ENCODE results near the gene CAMTA1. TPM values are rescaled to one million over a fixed set of nuclear protein-coding genes. Genes with fewer than 3 reads are reported as not detected.

CAMTA1 gene
- total RNA-seq, 1 donor from 2014 or later: 47.9 TPM

DNA sequence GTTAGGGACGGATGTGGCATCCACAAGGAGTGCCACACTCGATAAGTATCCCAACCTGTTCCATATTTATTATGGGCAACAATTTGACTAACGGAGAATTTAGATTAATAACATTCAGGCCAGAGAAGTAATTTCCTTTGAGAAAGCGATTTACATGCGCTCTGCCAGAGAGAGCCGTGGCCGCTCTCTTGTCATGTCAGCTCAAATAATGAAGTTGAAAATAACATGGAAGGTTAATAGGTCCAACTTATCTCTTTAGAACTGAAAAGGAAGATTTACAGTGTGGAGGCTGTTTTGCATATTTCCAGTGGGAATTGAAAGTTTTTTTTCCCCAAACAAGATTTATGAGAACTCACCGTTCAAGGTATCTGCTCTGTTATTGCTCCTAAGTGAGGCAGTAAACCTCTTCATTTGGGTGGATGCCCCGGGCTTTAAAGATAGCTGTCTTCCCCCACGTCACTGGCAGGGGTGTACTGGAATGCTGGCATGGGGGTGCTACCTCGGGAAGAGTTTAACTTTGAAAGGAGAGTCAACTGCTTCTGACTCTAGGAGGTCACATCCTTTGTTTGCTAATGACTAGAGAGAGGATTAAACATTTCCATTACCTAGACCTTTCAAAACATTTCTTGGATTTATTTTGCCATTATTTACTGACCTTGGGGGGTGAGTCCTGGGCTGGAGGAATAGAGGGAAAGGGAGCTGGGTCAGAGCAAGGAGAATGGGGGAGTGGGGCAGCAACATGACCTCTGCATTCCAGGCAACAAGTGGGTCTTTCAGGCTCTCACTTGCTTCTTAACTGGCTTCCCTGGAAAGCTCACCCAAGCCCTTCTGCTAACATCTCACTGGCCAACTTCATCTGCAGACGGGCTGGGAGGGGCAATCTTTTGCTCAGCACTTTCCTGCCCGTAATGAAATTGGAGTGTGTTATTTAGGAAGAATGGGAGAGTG lies 204.2 kb downstream of the CAMTA1 start:
- intact Hi-C loops (cut with DNase I): no loop called here
- no peaks in the 10 kb centered on the region for H3K27me3 ChIP-seq (ENCODE audit: low read depth)
- no peak for ATAC-seq
- TF ChIP-seq, protein P1, sequence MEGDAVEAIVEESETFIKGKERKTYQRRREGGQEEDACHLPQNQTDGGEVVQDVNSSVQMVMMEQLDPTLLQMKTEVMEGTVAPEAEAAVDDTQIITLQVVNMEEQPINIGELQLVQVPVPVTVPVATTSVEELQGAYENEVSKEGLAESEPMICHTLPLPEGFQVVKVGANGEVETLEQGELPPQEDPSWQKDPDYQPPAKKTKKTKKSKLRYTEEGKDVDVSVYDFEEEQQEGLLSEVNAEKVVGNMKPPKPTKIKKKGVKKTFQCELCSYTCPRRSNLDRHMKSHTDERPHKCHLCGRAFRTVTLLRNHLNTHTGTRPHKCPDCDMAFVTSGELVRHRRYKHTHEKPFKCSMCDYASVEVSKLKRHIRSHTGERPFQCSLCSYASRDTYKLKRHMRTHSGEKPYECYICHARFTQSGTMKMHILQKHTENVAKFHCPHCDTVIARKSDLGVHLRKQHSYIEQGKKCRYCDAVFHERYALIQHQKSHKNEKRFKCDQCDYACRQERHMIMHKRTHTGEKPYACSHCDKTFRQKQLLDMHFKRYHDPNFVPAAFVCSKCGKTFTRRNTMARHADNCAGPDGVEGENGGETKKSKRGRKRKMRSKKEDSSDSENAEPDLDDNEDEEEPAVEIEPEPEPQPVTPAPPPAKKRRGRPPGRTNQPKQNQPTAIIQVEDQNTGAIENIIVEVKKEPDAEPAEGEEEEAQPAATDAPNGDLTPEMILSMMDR (IDR thresholded peaks at IDR 0.05): no peak
- no peak overlapping the region for H3K27ac ChIP-seq
- H3K4me3 ChIP-seq: no peak overlapping the region
- H3K4me1 ChIP-seq: no peaks in the 10 kb centered on the region
- DNase-seq: no peak
- no peaks in the 10 kb centered on the region for H3K36me3 ChIP-seq
- no peaks in the 10 kb centered on the region for H3K9me3 ChIP-seq

DNA sequence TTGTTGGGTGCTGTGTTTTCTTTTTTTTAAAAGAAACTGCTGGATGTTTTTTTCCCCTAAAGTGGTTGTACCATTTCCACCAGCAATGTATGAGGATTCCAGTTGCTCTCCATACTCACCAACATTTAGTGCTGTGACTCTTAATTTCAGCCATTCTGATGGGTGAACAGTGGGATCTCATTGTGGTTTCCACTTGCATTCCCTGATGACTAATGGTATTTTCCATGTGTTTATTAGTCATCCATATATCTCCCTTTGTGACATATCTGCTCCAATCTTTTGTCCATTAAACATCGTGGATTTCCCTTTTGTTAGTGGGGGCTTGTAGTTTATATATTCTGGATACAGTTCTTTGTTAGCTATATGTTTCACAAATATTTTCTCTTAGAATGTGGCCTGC lies 206.0 kb downstream of the CAMTA1 start:
- ATAC-seq (no peak), DNase-seq (no peak)
- intact Hi-C loops (cut with DNase I): no loop called here
- no peak overlapping the region for H3K4me3 ChIP-seq
- H3K9me3 ChIP-seq: no peaks in the 10 kb centered on the region
- H3K27ac ChIP-seq: no peak overlapping the region
- H3K4me1 ChIP-seq: no peaks in the 10 kb centered on the region
- no peaks in the 10 kb centered on the region for H3K27me3 ChIP-seq (ENCODE audit: low read depth)
- TF ChIP-seq, protein P1 (IDR thresholded peaks at IDR 0.05): no peak
- no peaks in the 10 kb centered on the region for H3K36me3 ChIP-seq

DNA sequence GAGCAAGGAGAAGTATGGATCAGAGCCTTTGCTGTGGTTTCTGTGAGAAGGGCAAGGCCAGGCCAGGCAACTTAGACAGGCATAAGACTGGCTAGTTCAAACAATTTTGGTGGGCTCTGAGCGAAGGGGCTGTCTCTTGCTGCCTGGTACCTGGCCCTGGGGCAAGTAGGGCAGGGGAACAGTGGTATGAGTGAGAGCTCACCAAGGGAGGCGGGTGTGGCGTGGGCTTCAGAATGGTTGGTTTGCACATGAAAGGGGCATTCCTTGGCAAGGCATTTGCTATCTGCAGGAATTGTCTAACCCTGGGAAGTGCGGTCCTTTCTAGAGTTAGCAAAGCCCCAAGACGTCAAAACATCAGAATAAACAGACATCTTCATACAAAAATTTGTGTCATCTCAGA lies 210.5 kb downstream of the CAMTA1 start:
- intact Hi-C loops (cut with DNase I): no loop called here
- DNase-seq (no peak), ATAC-seq (no peak)
- Histone ChIP-seq H3K27me3 (ENCODE audit: low read depth) (no peaks in the 10 kb centered on the region), H3K4me1 (no peaks in the 10 kb centered on the region), H3K4me3 (no peak overlapping the region), H3K27ac (no peak overlapping the region), H3K9me3 (no peaks in the 10 kb centered on the region), H3K36me3 (no peaks in the 10 kb centered on the region)
- TF ChIP-seq, protein P1 (IDR thresholded peaks at IDR 0.05): no peak

DNA sequence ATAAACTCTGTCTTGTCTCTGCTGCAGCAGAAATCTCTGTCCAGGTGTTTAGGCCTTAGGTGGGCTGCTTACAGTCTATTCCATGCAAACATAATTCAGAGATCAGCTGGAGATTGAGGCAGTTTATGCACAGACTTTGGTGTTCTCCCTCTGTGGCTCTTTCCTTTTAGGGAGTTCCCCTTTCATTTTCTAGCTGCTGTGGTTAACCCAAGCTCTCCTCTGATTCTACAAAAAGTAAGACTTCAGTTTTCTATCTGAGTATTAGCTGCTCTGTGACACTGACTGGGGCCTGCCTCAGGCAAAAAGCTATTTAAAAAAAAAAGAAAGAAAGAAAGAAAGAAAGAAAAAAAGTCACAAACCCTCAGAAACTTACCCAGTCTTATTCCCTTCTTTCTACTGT lies 211.1 kb downstream of the CAMTA1 start:
- ATAC-seq: no peak
- Histone ChIP-seq H3K4me3 (no peak overlapping the region), H3K4me1 (no peaks in the 10 kb centered on the region), H3K27ac (no peak overlapping the region), H3K9me3 (no peaks in the 10 kb centered on the region), H3K27me3 (ENCODE audit: low read depth) (no peaks in the 10 kb centered on the region), H3K36me3 (no peaks in the 10 kb centered on the region)
- intact Hi-C loops (cut with DNase I): no loop called here
- DNase-seq: no peak
- TF ChIP-seq, protein P1 (IDR thresholded peaks at IDR 0.05): no peak

DNA sequence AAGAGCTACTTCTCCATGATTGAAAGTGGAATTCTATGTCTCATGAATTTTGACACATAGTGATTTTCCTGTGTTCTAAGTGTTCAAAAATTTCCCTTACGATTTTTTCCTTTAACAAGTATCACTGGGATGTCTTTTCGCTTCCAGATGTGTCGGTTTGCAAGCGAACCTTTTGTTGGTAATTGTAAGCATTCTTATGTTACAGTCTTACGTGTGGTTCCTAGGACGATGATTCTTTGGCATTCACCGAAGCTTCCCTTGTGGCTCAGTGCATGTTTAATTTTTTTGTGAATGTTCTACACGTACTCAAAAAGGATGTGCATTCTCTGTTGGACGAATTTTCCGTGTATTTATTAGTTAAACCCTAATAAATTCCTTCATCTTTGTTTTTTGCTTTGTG lies 211.6 kb downstream of the CAMTA1 start:
- Histone ChIP-seq H3K4me1 (no peaks in the 10 kb centered on the region), H3K36me3 (no peaks in the 10 kb centered on the region), H3K27ac (no peak overlapping the region), H3K4me3 (no peak overlapping the region), H3K9me3 (no peaks in the 10 kb centered on the region), H3K27me3 (ENCODE audit: low read depth) (no peaks in the 10 kb centered on the region)
- TF ChIP-seq, protein P1 (IDR thresholded peaks at IDR 0.05): no peak
- no peak for ATAC-seq
- no peak for DNase-seq
- intact Hi-C loops (cut with DNase I): no loop called here

Measured in lower lobe of right lung (tissue), 2 donors.